Measurements from ENCODE around the gene VAMP5. TPM values are rescaled to one million over a fixed set of nuclear protein-coding genes. Genes with fewer than 3 reads are reported as not detected.
"Not testable (repeated sequence)": the region's sequence is repeated elsewhere in the genome, so short reads cannot be mapped to it uniquely, and the experiment has no call there.

The VAMP5 gene
- total RNA-seq, 1 donor from 2014 or later: 135 TPM

- peak in 1 of 2 donors; percentile 84 for DNase-seq (ENCODE audit: low read depth in 2 of 2)
These were observed 34.4 kb upstream of the VAMP5 start for GRCh38 chr2:85549826-85550225.

GRCh38 chr2:85550486-85550885 is 33.7 kb upstream of the VAMP5 start:
- no peak for DNase-seq (ENCODE audit: low read depth in 2 of 2)

- peak; percentile 81 to 85 for DNase-seq (ENCODE audit: low read depth in 2 of 2)
These were observed 32.2 kb upstream of the VAMP5 start for GRCh38 chr2:85551698-85552678.

- DNase-seq (ENCODE audit: low read depth in 2 of 2): no peak
These were observed 31.0 kb upstream of the VAMP5 start for GRCh38 chr2:85553184-85553583.

GRCh38 chr2:85554980-85555612 is 29.1 kb upstream of the VAMP5 start:
- no peak for DNase-seq (ENCODE audit: low read depth in 2 of 2)

GRCh38 chr2:85557130-85557529 is 27.1 kb upstream of the VAMP5 start:
- DNase-seq (ENCODE audit: low read depth in 2 of 2): no peak

GRCh38 chr2:85558160-85558559 is 26.1 kb upstream of the VAMP5 start:
- DNase-seq (ENCODE audit: low read depth in 2 of 2): no peak

GRCh38 chr2:85560403-85560726 is 23.9 kb upstream of the VAMP5 start:
- DNase-seq (ENCODE audit: low read depth in 2 of 2): not testable (repeated sequence)

GRCh38 chr2:85560812-85561279 is 23.4 kb upstream of the VAMP5 start:
- DNase-seq (ENCODE audit: low read depth in 2 of 2): peak in 1 of 2 donors; percentile 11

GRCh38 chr2:85561280-85562212 is 22.7 kb upstream of the VAMP5 start, which contains the start of gene GGCX:
GGCX (minus strand) TSS chr2:85561493; CDS start chr2:85561428, 65 bp downstream.
- peak; percentile 95 to 96 for DNase-seq (ENCODE audit: low read depth in 2 of 2)

GRCh38 chr2:85564144-85564563 is 20.1 kb upstream of the VAMP5 start:
- DNase-seq (ENCODE audit: low read depth in 2 of 2): no peak

GRCh38 chr2:85566265-85566664 is 18.0 kb upstream of the VAMP5 start:
- no peak for DNase-seq (ENCODE audit: low read depth in 2 of 2)

GRCh38 chr2:85575739-85576138 is 8.5 kb upstream of the VAMP5 start:
- no peak for DNase-seq (ENCODE audit: low read depth in 2 of 2)

GRCh38 chr2:85577063-85577385 is 7.2 kb upstream of the VAMP5 start:
- DNase-seq (ENCODE audit: low read depth in 2 of 2): no peak

GRCh38 chr2:85577386-85578242 is 6.6 kb upstream of the VAMP5 start, which contains the start of gene VAMP8:
VAMP8 (plus strand) TSS chr2:85577586; CDS start chr2:85577647, 61 bp downstream.
- DNase-seq (ENCODE audit: low read depth in 2 of 2): no peak

- no peak for DNase-seq (ENCODE audit: low read depth in 2 of 2)
These were observed 5.7 kb upstream of the VAMP5 start for GRCh38 chr2:85578243-85579180.

- DNase-seq (ENCODE audit: low read depth in 2 of 2): no peak
These were observed 4.8 kb upstream of the VAMP5 start for GRCh38 chr2:85579266-85579935.

- DNase-seq (ENCODE audit: low read depth in 2 of 2): no peak
These were observed 4.0 kb upstream of the VAMP5 start for GRCh38 chr2:85580206-85580605.

GRCh38 chr2:85582492-85582891 is 1.7 kb upstream of the VAMP5 start:
- DNase-seq (ENCODE audit: low read depth in 2 of 2): no peak
